ENCODE measurements around the gene LRRC75B. TPM values are rescaled to one million over a fixed set of nuclear protein-coding genes. Genes with fewer than 3 reads are reported as not detected.

The LRRC75B gene
- total RNA-seq, 1 donor from 2014 or later: 5.6 TPM

- H3K9me3 ChIP-seq (replicated peaks): no peaks in the 10 kb centered on the region
- peaks cover 90% of the 10 kb centered on the region for H3K36me3 ChIP-seq
- H3K4me3 ChIP-seq: no peak overlapping the region
- H3K27me3 ChIP-seq (ENCODE audit: low read depth): no peaks in the 10 kb centered on the region
- peak overlapping the region; percentile 69 for H3K27ac ChIP-seq (replicated peaks)
- no peak for DNase-seq
- intact Hi-C loops (cut with micrococcal nuclease): no loop called here
- H3K4me1 ChIP-seq: peaks cover 73% of the 10 kb centered on the region
- TF ChIP-seq, protein P1, sequence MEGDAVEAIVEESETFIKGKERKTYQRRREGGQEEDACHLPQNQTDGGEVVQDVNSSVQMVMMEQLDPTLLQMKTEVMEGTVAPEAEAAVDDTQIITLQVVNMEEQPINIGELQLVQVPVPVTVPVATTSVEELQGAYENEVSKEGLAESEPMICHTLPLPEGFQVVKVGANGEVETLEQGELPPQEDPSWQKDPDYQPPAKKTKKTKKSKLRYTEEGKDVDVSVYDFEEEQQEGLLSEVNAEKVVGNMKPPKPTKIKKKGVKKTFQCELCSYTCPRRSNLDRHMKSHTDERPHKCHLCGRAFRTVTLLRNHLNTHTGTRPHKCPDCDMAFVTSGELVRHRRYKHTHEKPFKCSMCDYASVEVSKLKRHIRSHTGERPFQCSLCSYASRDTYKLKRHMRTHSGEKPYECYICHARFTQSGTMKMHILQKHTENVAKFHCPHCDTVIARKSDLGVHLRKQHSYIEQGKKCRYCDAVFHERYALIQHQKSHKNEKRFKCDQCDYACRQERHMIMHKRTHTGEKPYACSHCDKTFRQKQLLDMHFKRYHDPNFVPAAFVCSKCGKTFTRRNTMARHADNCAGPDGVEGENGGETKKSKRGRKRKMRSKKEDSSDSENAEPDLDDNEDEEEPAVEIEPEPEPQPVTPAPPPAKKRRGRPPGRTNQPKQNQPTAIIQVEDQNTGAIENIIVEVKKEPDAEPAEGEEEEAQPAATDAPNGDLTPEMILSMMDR (IDR thresholded peaks at IDR 0.05; ENCODE audit: borderline replicate concordance): no peak
Measured at GRCh38 chr22:24543679-24544243, 49.1 kb downstream of the LRRC75B start.

GRCh38 chr22:24543185-24543601 is 49.7 kb downstream of the LRRC75B start:
- Histone ChIP-seq H3K4me3 (no peak overlapping the region), H3K9me3 (replicated peaks) (no peaks in the 10 kb centered on the region), H3K36me3 (peaks cover 89% of the 10 kb centered on the region), H3K27ac (replicated peaks) (peak overlapping the region; percentile 69), H3K27me3 (ENCODE audit: low read depth) (no peaks in the 10 kb centered on the region), H3K4me1 (peaks cover 67% of the 10 kb centered on the region)
- intact Hi-C loops (cut with micrococcal nuclease): no loop called here
- TF ChIP-seq, protein P1 (IDR thresholded peaks at IDR 0.05; ENCODE audit: borderline replicate concordance): no peak
- no peak for DNase-seq

DNA sequence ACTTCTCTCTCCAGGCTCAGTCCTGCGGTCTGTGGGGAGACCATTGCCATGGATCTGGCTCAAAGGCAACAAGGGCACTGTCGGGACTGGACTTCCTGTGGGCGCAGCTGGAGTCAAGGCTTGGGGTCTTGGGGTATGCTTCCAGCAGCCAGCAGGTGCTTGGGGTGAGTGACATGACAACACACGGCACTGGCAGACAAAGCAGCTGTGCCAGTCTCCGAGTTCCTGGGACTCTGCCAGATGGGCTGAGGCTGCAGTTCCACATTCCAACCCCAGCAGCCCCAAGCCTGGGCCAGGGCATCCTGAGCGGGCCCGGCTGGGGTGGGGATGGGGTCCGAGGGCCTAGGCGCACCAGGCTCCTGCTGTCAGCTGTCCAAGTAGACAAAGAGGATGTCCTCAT is 50.2 kb downstream of the LRRC75B start:
- Histone ChIP-seq H3K36me3 (peaks cover 83% of the 10 kb centered on the region), H3K9me3 (replicated peaks) (no peaks in the 10 kb centered on the region), H3K27me3 (ENCODE audit: low read depth) (no peaks in the 10 kb centered on the region), H3K4me3 (no peak overlapping the region), H3K4me1 (peaks cover 63% of the 10 kb centered on the region), H3K27ac (replicated peaks) (peak overlapping the region; percentile 69)
- intact Hi-C loops (cut with micrococcal nuclease): no loop called here
- DNase-seq: peak; percentile 53
- TF ChIP-seq, protein P1 (IDR thresholded peaks at IDR 0.05; ENCODE audit: borderline replicate concordance): peak; percentile 52

DNA sequence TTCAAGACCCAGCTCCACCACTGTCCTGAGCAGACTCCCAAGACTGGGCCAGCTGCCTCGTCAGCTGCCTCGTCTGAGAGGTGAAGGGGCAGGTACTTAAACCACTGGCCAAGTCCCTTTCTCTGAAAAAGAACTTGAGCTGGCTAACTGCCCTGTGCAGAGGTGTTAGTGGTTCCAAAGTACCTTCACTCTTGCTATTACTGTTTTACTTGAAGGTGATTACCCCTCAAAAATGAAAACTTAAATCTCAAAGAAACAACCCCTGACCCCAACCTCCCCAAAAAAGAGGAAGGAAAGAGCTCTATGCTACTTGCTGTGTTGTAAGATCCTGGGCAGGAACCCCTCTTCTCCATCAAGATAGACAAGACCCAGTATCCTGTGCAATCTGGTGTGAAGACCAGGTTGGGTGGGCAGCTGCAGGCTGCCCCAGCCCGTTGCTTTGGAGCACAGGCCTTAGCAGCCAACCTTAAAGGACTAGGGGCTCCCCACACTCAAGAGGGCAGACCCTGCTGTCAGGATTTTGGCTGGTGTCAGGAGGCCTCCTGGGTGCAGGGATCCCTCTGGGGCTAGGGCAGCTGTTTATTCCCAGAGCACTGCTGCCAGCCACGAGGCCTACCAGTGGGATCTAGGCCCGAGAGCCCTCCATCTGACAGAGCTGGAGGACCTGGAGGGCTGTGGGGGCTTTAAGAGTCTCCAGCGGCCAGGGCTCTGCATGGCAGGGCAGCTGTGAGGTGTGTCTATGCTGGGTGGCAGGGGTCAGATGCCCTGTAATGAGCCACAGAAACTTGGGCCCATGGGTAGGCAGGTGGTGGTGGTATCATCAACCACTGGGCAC is 51.0 kb downstream of the LRRC75B start:
- Histone ChIP-seq H3K27me3 (ENCODE audit: low read depth) (no peaks in the 10 kb centered on the region), H3K4me3 (no peak overlapping the region), H3K9me3 (replicated peaks) (no peaks in the 10 kb centered on the region), H3K4me1 (peaks cover 63% of the 10 kb centered on the region), H3K27ac (replicated peaks) (peak overlapping the region; percentile 69), H3K36me3 (peaks cover 76% of the 10 kb centered on the region)
- no peak for DNase-seq
- TF ChIP-seq, protein P1 (IDR thresholded peaks at IDR 0.05; ENCODE audit: borderline replicate concordance): no peak
- intact Hi-C loops (cut with micrococcal nuclease): no loop called here

DNA sequence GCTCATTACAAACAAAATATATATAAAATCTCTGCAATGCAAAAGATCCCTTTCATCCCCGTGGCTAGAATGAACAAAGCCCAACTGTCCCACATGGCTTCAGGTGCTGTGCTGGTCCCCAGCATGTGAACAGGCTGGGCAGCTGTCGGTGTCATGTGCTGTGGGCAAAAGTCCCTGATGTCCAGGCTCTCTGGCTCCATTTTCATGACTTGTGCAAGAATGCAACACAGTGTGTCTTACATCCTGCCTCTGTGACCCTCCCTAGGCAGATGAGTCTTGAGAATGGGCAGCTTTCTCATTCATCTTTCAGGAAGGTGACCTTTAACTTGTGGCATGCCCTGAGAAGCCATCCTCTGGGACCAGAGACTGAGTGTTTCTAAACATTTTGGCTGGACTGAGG is 52.4 kb downstream of the LRRC75B start:
- no peak overlapping the region for H3K4me3 ChIP-seq
- H3K27me3 ChIP-seq (ENCODE audit: low read depth): no peaks in the 10 kb centered on the region
- peaks cover 67% of the 10 kb centered on the region for H3K36me3 ChIP-seq
- no peak overlapping the region for H3K27ac ChIP-seq (replicated peaks)
- TF ChIP-seq, protein P1 (IDR thresholded peaks at IDR 0.05; ENCODE audit: borderline replicate concordance): no peak
- H3K4me1 ChIP-seq: peaks cover 63% of the 10 kb centered on the region
- H3K9me3 ChIP-seq (replicated peaks): no peaks in the 10 kb centered on the region
- intact Hi-C loops (cut with micrococcal nuclease): no loop called here
- no peak for DNase-seq
